Ishikawa (cell line): ENCODE data around the gene KRT85.

Experiments
- CEBPB ChIP-seq: IDR thresholded peaks from 2 replicates; pipeline ENCODE4 v1.6.1; 2012
- CREB1 ChIP-seq: IDR thresholded peaks from 2 replicates; pipeline ENCODE4 v1.6.1; 2012; ENCODE audit warnings: low read depth
- NFIC ChIP-seq: IDR thresholded peaks from 2 replicates; pipeline ENCODE4 v1.6.1; 2012
- RAD21 ChIP-seq: IDR thresholded peaks from 2 replicates; pipeline ENCODE4 v1.6.1; 2012; ENCODE audit warnings: low read depth
- TAF1 ChIP-seq: IDR thresholded peaks from 2 replicates; pipeline ENCODE4 v1.6.1; 2012; ENCODE audit warnings: low read depth, mild to moderate bottlenecking
- TF ChIP-seq, protein P1 (sequence below): IDR thresholded peaks from 2 replicates; pipeline ENCODE4 v1.6.1; 2012
- TF ChIP-seq, protein P2 (sequence below): IDR thresholded peaks from 2 replicates; pipeline ENCODE4 v1.6.1; 2012; ENCODE audit warnings: low read depth, mild to moderate bottlenecking

DNA sequence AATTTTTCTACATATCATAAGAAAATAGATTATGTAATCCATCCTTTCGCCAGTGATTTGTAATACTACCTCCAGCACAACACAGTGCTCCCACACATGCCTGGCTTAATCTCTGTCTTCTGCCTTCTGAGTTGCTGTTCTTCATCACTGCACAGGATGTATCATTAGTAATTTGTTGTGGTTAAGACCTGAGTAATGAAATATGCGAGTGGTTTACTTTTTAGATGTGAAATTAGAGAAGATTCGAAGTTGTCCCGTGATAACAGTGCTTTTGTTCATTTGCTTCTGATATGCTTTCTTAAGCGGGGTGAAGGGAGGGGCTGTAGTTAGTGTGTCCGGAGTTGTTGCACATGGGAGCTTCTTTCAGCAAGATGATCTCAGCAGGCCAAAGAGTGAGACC lies 18.1 kb downstream of the KRT85 start:
- TF ChIP-seq NFIC (no peak), CEBPB (no peak), RAD21 (no peak), TAF1 (no peak), CREB1 (no peak)
- TF ChIP-seq, protein P1, sequence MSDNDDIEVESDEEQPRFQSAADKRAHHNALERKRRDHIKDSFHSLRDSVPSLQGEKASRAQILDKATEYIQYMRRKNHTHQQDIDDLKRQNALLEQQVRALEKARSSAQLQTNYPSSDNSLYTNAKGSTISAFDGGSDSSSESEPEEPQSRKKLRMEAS = no peak
- TF ChIP-seq, protein P2, sequence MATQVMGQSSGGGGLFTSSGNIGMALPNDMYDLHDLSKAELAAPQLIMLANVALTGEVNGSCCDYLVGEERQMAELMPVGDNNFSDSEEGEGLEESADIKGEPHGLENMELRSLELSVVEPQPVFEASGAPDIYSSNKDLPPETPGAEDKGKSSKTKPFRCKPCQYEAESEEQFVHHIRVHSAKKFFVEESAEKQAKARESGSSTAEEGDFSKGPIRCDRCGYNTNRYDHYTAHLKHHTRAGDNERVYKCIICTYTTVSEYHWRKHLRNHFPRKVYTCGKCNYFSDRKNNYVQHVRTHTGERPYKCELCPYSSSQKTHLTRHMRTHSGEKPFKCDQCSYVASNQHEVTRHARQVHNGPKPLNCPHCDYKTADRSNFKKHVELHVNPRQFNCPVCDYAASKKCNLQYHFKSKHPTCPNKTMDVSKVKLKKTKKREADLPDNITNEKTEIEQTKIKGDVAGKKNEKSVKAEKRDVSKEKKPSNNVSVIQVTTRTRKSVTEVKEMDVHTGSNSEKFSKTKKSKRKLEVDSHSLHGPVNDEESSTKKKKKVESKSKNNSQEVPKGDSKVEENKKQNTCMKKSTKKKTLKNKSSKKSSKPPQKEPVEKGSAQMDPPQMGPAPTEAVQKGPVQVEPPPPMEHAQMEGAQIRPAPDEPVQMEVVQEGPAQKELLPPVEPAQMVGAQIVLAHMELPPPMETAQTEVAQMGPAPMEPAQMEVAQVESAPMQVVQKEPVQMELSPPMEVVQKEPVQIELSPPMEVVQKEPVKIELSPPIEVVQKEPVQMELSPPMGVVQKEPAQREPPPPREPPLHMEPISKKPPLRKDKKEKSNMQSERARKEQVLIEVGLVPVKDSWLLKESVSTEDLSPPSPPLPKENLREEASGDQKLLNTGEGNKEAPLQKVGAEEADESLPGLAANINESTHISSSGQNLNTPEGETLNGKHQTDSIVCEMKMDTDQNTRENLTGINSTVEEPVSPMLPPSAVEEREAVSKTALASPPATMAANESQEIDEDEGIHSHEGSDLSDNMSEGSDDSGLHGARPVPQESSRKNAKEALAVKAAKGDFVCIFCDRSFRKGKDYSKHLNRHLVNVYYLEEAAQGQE = no peak
